Testis (tissue), 2 donors: Measurements from ENCODE around the gene FNDC5.

ENCODE experiments used
- POLR2A ChIP-seq: fragments of 450-650 bp; IDR thresholded peaks from one replicate; pipeline ENCODE4 v1.6.1; 2017; ENCODE audit warnings: antibody characterized with exemption, mild to moderate bottlenecking, moderate library complexity
- TF ChIP-seq, protein P1 (sequence below), 3 experiments: fragments of 450-650 bp in 2 of 3; fragments of 200-600 bp in 1 of 3; sonication (generic) in 1 of 3; IDR thresholded peaks; one replicate each; pipeline ENCODE4 v1.5.1; 2016 to 2019; ENCODE audit warnings: antibody characterized with exemption in 3 of 3, mild to moderate bottlenecking in 2 of 3, moderate library complexity in 1 of 3

GRCh38 chr1:32864375-32865019 lies 6.2 kb downstream of the FNDC5 start:
- TF ChIP-seq POLR2A: no peak
- TF ChIP-seq, protein P1, sequence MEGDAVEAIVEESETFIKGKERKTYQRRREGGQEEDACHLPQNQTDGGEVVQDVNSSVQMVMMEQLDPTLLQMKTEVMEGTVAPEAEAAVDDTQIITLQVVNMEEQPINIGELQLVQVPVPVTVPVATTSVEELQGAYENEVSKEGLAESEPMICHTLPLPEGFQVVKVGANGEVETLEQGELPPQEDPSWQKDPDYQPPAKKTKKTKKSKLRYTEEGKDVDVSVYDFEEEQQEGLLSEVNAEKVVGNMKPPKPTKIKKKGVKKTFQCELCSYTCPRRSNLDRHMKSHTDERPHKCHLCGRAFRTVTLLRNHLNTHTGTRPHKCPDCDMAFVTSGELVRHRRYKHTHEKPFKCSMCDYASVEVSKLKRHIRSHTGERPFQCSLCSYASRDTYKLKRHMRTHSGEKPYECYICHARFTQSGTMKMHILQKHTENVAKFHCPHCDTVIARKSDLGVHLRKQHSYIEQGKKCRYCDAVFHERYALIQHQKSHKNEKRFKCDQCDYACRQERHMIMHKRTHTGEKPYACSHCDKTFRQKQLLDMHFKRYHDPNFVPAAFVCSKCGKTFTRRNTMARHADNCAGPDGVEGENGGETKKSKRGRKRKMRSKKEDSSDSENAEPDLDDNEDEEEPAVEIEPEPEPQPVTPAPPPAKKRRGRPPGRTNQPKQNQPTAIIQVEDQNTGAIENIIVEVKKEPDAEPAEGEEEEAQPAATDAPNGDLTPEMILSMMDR (IDR thresholded peaks at IDR 0.05): no peak
